Liver (tissue), 9 donors: ENCODE data around the gene PSD4. TPM values are rescaled to one million over a fixed set of nuclear protein-coding genes. Genes with fewer than 3 reads are reported as not detected.

Experiments
- DNase-seq: peaks from one replicate; pipeline ENCODE4 v3.0.0-alpha.2; 2017; ENCODE audit warnings: low spot score
- H3K27ac ChIP-seq, 2 donors: one replicate each; pipeline ENCODE4 v1.7.0; 2013; ENCODE audit warnings: inconsistent platforms in 2 of 2, low read length in 2 of 2, control low read depth in 1 of 2, low read depth in 1 of 2, mild to moderate bottlenecking in 1 of 2
- H3K27me3 ChIP-seq, 4 donors: one replicate each; pipeline versions ENCODE4 v1.6.1 to v1.7.0; 2013; ENCODE audit warnings: low read length in 3 of 4, inconsistent platforms in 1 of 4, mild to moderate bottlenecking in 1 of 4, moderate library complexity in 1 of 4; ENCODE audit not compliant: control insufficient read depth in 4 of 4, insufficient read depth in 4 of 4
- H3K36me3 ChIP-seq, 4 donors: one replicate each; pipeline versions ENCODE4 v1.6.1 to v1.7.0; 2013; ENCODE audit warnings: low read length in 3 of 4, mild to moderate bottlenecking in 3 of 4, low read depth in 1 of 4, moderate library complexity in 1 of 4; ENCODE audit not compliant: control insufficient read depth in 4 of 4, insufficient read depth in 3 of 4
- H3K4me1 ChIP-seq, 4 donors: one replicate each; pipeline versions ENCODE4 v1.6.1 to v1.7.0; 2013; ENCODE audit warnings: low read length in 3 of 4, mild to moderate bottlenecking in 3 of 4, moderate library complexity in 1 of 4; ENCODE audit not compliant: control insufficient read depth in 4 of 4, insufficient read depth in 4 of 4
- H3K4me3 ChIP-seq, 3 donors: one replicate each; pipeline versions ENCODE4 v1.6.1 to v1.7.0; 2013; ENCODE audit warnings: low read length in 3 of 3, control low read depth in 1 of 3, low read depth in 1 of 3, mild to moderate bottlenecking in 1 of 3
- H3K9ac ChIP-seq, 2 donors: one replicate each; pipeline ENCODE4 v1.7.0; 2013; ENCODE audit warnings: low read length in 2 of 2, mild to moderate bottlenecking in 2 of 2, moderate library complexity in 2 of 2, control low read depth in 1 of 2, low read depth in 1 of 2
- H3K9me3 ChIP-seq, 4 donors: one replicate each; pipeline versions ENCODE4 v1.6.1 to v1.7.0; 2013; ENCODE audit warnings: low read length in 3 of 4; ENCODE audit not compliant: control insufficient read depth in 4 of 4
- ATF3 ChIP-seq: IDR thresholded peaks from 2 replicates; pipeline ENCODE4 v1.6.1; 2016; ENCODE audit warnings: antibody characterized with exemption
- CTCF ChIP-seq: fragments of 150-350 bp; IDR thresholded peaks from 2 replicates; pipeline ENCODE4 v1.5.1; 2017; ENCODE audit warnings: improper control_type of control experiment, low read depth, low read length; ENCODE audit not compliant: missing input control
- EGR1 ChIP-seq, 2 donors: IDR thresholded peaks; 2 replicates each; pipeline ENCODE4 v1.6.1; 2016 to 2018; ENCODE audit warnings: antibody characterized with exemption in 2 of 2, low read depth in 2 of 2
- FOXA2 ChIP-seq: IDR thresholded peaks from 2 replicates; pipeline ENCODE4 v1.6.1; 2016; ENCODE audit warnings: antibody characterized with exemption
- GABPA ChIP-seq, 2 donors: IDR thresholded peaks in 1 of 2; conservative IDR thresholded peaks in 1 of 2; 2 replicates each; pipeline ENCODE4 v1.6.1; 2016; ENCODE audit warnings: antibody characterized with exemption in 2 of 2, mild to moderate bottlenecking in 1 of 2, moderate library complexity in 1 of 2
- HNF4A ChIP-seq, 2 donors: conservative IDR thresholded peaks; 2 replicates each; pipeline ENCODE4 v1.6.1; 2016; ENCODE audit warnings: antibody characterized with exemption in 2 of 2, mild to moderate bottlenecking in 2 of 2
- HNF4G ChIP-seq: IDR thresholded peaks from 2 replicates; pipeline ENCODE4 v1.6.1; 2016; ENCODE audit warnings: antibody characterized with exemption
- JUND ChIP-seq, 2 donors: IDR thresholded peaks; 2 replicates each; pipeline ENCODE4 v1.6.1; 2016; ENCODE audit warnings: antibody characterized with exemption in 2 of 2
- MAX ChIP-seq: IDR thresholded peaks from 2 replicates; pipeline ENCODE4 v1.6.1; 2016; ENCODE audit warnings: antibody characterized with exemption
- NR2F2 ChIP-seq: IDR thresholded peaks from 2 replicates; pipeline ENCODE4 v1.6.1; 2016; ENCODE audit warnings: antibody characterized with exemption
- SP1 ChIP-seq: IDR thresholded peaks from 2 replicates; pipeline ENCODE4 v1.6.1; 2018; ENCODE audit warnings: antibody characterized with exemption, mild to moderate bottlenecking
- YY1 ChIP-seq: IDR thresholded peaks from 2 replicates; pipeline ENCODE4 v1.6.1; 2016; ENCODE audit warnings: antibody characterized with exemption, mild to moderate bottlenecking
- ZBTB33 ChIP-seq: IDR thresholded peaks from 2 replicates; pipeline ENCODE4 v1.6.1; 2016; ENCODE audit warnings: antibody characterized with exemption
- WGBS: extraction: QIAGEN DNeasy Blood & Tissue Kit; methylation state at CpG from one replicate; pipeline ENCODE4 v1.1.7; 2013; 5-methylcytosine and 5-hydroxymethylcytosine counted together
- polyA plus RNA-seq, 2 donors: library from polyadenylated mRNA; stranded (reverse) in 1 of 2; unstranded in 1 of 2; fragments of 200-250 nt in 1 of 2; fragments of >200 nt in 1 of 2; fragmentation: Nextera tagmentation in 1 of 2; extraction: Ambion mirVana in 1 of 2; gene quantifications; one replicate each; pipeline versions ENCODE4 v1.2.1 to v1.2.3, GENCODE V29; 2013 to 2015
- total RNA-seq, 2 donors: library from RNA; depleted of rRNA; stranded (reverse); fragments of >200 nt; gene quantifications; one replicate each; pipeline ENCODE4 v1.2.3, GENCODE V29; 2014
- donor health status: healthy.
- donor health status: healthy.
- donor health status: healthy.
- donor health status: healthy.
- donor health status: healthy.

Gene PSD4
- total and polyA plus RNA-seq, 4 donors = 16.4 to 83.2 (median 34.4) TPM

GRCh38 chr2:113257516-113258264, 83.9 kb downstream of the PSD4 start (continued):
- TF ChIP-seq CTCF = no peak
- TF ChIP-seq NR2F2 = no peak
- TF ChIP-seq YY1 = no peak
- TF ChIP-seq JUND (IDR thresholded peaks at IDR 0.05) = no peak
- no peak for TF ChIP-seq EGR1 (IDR thresholded peaks at IDR 0.05; ENCODE audit: low read depth in 2 of 2)

- no peaks in the 10 kb centered on the region for H3K9me3 ChIP-seq
- H3K27ac ChIP-seq = no peak overlapping the region
- WGBS = 82% methylated on average over 6 of the region's 6 CpGs
- no peak for DNase-seq
- no peaks in the 10 kb centered on the region for H3K27me3 ChIP-seq
- H3K4me3 ChIP-seq = no peak overlapping the region
- TF ChIP-seq YY1 = no peak
- TF ChIP-seq FOXA2 = no peak
- no peak for TF ChIP-seq CTCF
- no peak for TF ChIP-seq SP1
- no peak for TF ChIP-seq EGR1 (IDR thresholded peaks at IDR 0.05; ENCODE audit: low read depth in 2 of 2)
- TF ChIP-seq MAX = no peak
- TF ChIP-seq GABPA (IDR thresholded peaks at IDR 0.05 in 1 of 2, conservative IDR thresholded peaks at IDR 0.05 in 1 of 2) = no peak
- no peak for TF ChIP-seq HNF4G
- TF ChIP-seq ATF3 = no peak
- TF ChIP-seq ZBTB33 = no peak
- TF ChIP-seq HNF4A (conservative IDR thresholded peaks at IDR 0.05) = no peak
- no peaks in the 10 kb centered on the region for H3K36me3 ChIP-seq
- no peak overlapping the region for H3K9ac ChIP-seq
- H3K4me1 ChIP-seq = peaks cover 0 to 6% (median 3%) of the 10 kb centered on the region in 4 donors
These were observed 84.8 kb downstream of the PSD4 start for GRCh38 chr2:113258471-113259147.

Other genes starting within 250 kb of the PSD4 start
- not detected for gene IL36G, start 196.0 kb upstream of the PSD4 start, total RNA-seq
- not detected for gene IL36G, start 196.0 kb upstream of the PSD4 start, polyA plus RNA-seq
- gene IL36A, start 168.5 kb upstream of the PSD4 start, total RNA-seq = not detected
- not detected for gene IL36A, start 168.5 kb upstream of the PSD4 start, polyA plus RNA-seq
- gene IL36B, start 121.1 kb upstream of the PSD4 start, total RNA-seq = not detected
- gene IL36B, start 121.1 kb upstream of the PSD4 start, polyA plus RNA-seq = not detected
- gene IL36RN, start 114.8 kb upstream of the PSD4 start, total RNA-seq = not detected
- gene IL36RN, start 114.8 kb upstream of the PSD4 start, polyA plus RNA-seq = not detected
- gene IL1F10, start 106.0 kb upstream of the PSD4 start, total RNA-seq = not detected
- not detected for gene IL1F10, start 106.0 kb upstream of the PSD4 start, polyA plus RNA-seq
- 10 to 100 TPM in 1 of 2 donors, 1 to 10 TPM in 1; 3.9 to 23.1 TPM for gene IL1RN, start 46.4 kb upstream of the PSD4 start, total RNA-seq
- 100 to 1,000 TPM in 1 of 2 donors, 10 to 100 TPM in 1; 28.5 to 121 TPM for gene IL1RN, start 46.4 kb upstream of the PSD4 start, polyA plus RNA-seq
- gene PAX8, start 105.0 kb downstream of the PSD4 start, total RNA-seq = under 1 TPM; 0.09 to 0.17 TPM
- gene PAX8, start 105.0 kb downstream of the PSD4 start, polyA plus RNA-seq = under 1 TPM; 0.50 to 0.85 TPM